Activated CD8-positive, alpha-beta memory T cell treated with anti-CD3 and anti-CD28 coated beads, Interleukin-2, amount 50 U/mL, for 1 hour (primary cell): ENCODE data around the gene MEP1A.
"Not testable (repeated sequence)": the region's sequence is repeated elsewhere in the genome, so short reads cannot be mapped to it uniquely, and the experiment has no call there.

Experiments used
- DNase-seq: peaks from one replicate; pipeline ENCODE4 v3.0.0-alpha.2; 2020; ENCODE audit errors: extremely low read depth

The MEP1A gene

GRCh38 chr6:46777476-46778346, 15.5 kb upstream of the MEP1A start:
- DNase-seq: no peak

GRCh38 chr6:46781478-46782378, 11.5 kb upstream of the MEP1A start:
- no peak for DNase-seq

GRCh38 chr6:46784535-46784934, 8.7 kb upstream of the MEP1A start:
- DNase-seq: no peak

GRCh38 chr6:46787871-46788540, 5.2 kb upstream of the MEP1A start:
- DNase-seq: no peak

- DNase-seq: no peak
Observed at GRCh38 chr6:46788791-46789190, 4.4 kb upstream of the MEP1A start.

- DNase-seq: no peak
Observed at GRCh38 chr6:46789434-46790354, 3.5 kb upstream of the MEP1A start.

- no peak for DNase-seq
Observed at GRCh38 chr6:46790355-46790874, 2.8 kb upstream of the MEP1A start.

- no peak for DNase-seq
Observed at GRCh38 chr6:46792635-46793034, 554 bp upstream of the MEP1A start.

GRCh38 chr6:46794068-46794467, 879 bp downstream of the MEP1A start:
- no peak for DNase-seq

GRCh38 chr6:46795816-46796215, 2.6 kb downstream of the MEP1A start:
- no peak for DNase-seq

GRCh38 chr6:46796848-46797580, 3.8 kb downstream of the MEP1A start:
- DNase-seq: no peak

GRCh38 chr6:46799657-46800056, 6.5 kb downstream of the MEP1A start:
- DNase-seq: no peak

- DNase-seq: no peak
Observed at GRCh38 chr6:46808806-46809205, 15.6 kb downstream of the MEP1A start.

GRCh38 chr6:46815130-46815529, 21.9 kb downstream of the MEP1A start:
- no peak for DNase-seq

GRCh38 chr6:46816626-46817025, 23.4 kb downstream of the MEP1A start:
- DNase-seq: no peak

GRCh38 chr6:46819561-46819960, 26.4 kb downstream of the MEP1A start:
- DNase-seq: no peak

GRCh38 chr6:46821458-46821881, 28.3 kb downstream of the MEP1A start:
- no peak for DNase-seq

GRCh38 chr6:46828939-46829338, 35.8 kb downstream of the MEP1A start:
- DNase-seq: no peak

GRCh38 chr6:46832816-46833215, 39.6 kb downstream of the MEP1A start:
- DNase-seq: no peak

GRCh38 chr6:46834257-46834916, 41.2 kb downstream of the MEP1A start:
- DNase-seq: not testable (repeated sequence)
